Glomerular visceral epithelial cell (primary cell): ENCODE results near the gene PADI2.

Experiments used
- DNase-seq: peaks from one replicate; pipeline ENCODE4 v3.0.0-alpha.2; 2016; ENCODE audit errors: extremely low spot score

Gene PADI2

DNA sequence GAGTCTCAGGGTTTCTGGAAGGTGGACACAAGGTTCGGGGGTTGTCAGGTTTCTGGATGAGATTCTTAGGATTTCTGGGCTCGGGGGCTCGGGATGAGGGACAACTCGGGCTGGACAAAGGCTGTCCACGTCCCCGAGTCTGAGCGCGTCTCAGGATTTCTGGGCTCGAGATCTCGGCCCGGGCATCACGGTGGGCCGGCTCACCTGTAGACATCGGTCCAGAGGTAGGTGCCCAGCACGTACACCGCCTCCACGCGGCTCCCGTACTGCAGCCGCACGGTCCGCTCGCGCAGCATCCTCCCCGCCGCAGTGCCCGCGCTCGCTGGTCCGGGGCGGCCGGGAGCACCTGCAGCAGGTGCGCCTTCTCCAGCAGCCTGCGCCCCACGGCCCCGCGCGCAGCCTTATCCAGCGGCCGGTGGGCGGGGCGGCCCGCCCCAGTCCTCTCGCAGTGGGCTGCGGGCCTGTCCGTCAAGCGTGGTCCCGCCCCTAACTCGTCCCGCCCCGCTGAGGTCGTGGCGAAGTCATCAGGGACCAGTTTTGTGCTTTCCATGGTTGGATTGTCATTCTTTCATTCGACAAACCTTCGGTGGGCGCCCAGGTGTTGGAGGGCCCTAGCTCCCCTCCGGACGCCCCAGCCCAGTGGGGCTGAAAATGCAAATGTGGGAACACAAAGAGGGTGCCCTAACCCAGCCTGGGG lies at the start of gene PADI2:
TSS of gene PADI2 (minus strand) at position 376 of the 697 bp plus-strand sequence. CDS start at position 296, 80 bp downstream.
- DNase-seq, result peak; percentile 41

DNA sequence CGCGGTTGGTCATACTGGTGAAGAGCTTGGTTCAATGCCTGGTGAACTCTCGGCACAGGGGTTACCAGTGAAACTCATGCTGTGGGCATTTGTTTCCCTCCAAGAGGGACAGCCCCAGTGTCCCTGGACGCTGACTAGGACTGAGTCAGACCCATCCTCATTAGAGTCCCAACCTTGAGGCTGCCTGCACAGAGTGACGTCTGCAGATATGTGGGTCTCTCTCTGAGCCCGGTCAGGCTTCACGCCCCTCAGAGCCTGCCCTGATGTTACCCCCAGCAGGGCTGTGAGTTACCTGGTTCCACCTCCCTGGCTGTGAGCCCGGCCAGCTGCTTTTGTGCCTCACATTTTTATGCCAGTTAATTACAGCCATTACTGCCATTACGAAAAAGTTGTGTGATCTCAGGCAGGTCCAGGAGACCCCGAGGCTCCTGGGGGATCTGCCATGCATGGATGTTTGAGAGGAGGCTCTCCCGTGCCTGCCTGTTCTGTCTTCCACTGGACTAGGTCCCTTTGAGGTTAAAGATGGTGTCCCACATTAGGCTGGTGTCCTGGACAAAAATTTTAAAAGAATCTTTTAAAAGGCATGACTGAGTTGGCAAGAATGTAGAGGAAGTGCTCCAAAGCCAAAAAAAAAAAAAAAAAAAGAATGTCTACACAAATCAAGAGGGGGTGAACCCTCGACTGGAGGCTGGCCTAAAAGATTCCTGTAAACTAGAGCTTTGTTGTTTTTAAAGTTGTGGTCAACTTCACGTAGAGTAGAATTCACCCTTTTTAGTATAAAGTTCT lies 49.0 kb upstream of the PADI2 start:
- peak; percentile 97 for DNase-seq

DNA sequence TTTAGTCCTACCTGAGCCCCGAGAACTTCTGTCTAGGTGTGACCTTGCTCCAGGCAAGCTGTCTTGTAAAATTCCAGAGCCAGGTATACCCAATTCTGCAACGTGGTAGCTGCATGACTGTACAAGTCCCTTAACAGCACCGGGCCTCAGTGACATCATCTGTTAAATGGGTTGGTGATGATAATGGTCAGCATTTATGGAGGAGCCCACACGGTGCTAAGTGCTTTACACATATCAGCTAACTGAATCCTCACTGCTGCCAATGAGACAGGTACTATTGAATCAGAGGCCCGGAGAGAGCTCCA lies 48.5 kb upstream of the PADI2 start:
- no peak for DNase-seq

DNA sequence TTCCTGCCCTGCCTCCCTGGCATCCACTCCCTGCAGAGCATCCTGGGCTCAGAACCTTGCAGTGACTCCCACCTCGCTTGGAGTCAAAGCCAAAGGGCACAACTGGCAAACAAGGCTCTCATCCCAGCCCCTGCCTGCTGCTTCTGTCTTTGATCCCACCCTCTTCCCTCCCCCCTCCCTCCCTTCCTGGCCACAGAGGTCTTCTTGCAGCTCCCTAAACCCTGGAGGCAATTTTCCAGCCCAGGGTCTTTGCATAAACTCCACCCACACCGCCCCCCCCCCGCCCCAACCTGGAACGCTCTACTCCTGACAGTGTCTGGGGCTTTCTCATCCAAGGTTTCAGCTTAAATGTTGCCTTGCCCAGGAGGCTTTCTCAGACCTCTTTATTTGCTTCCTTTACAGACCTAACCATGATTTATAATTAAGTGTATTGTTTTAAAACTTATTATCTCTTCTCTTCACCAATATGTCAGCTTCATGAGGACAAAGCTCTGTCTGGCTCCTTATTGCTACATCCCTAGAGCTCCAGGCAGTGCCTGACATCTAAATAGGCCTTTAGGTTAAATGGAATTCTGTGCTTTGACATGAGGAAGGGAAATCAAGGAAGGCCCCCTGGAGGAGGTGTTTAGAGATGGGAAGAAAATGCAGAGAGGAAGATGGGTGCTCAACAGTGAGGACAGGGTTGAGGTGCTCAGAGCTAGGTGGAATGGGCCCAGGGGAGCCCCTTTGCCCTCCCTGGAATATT lies 48.0 kb upstream of the PADI2 start:
- DNase-seq, result peak; percentile 75

DNA sequence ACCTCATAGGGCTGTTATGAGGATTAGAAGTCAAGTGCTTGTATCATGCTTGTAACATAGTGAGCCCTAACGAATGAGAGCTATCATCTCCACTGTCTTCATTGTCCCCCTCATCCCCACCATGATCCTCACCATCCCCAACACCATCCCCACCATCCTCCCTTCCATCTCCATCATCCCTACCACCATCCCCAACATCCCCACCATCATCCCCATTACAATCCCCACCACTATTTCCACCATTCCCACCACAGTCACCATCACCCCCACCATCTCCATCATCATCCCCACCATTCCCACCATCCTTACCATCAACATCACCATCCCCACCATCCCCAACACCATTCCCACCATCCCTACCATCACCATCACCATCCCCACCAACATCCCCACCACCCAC lies 46.6 kb upstream of the PADI2 start:
- DNase-seq, result no peak

DNA sequence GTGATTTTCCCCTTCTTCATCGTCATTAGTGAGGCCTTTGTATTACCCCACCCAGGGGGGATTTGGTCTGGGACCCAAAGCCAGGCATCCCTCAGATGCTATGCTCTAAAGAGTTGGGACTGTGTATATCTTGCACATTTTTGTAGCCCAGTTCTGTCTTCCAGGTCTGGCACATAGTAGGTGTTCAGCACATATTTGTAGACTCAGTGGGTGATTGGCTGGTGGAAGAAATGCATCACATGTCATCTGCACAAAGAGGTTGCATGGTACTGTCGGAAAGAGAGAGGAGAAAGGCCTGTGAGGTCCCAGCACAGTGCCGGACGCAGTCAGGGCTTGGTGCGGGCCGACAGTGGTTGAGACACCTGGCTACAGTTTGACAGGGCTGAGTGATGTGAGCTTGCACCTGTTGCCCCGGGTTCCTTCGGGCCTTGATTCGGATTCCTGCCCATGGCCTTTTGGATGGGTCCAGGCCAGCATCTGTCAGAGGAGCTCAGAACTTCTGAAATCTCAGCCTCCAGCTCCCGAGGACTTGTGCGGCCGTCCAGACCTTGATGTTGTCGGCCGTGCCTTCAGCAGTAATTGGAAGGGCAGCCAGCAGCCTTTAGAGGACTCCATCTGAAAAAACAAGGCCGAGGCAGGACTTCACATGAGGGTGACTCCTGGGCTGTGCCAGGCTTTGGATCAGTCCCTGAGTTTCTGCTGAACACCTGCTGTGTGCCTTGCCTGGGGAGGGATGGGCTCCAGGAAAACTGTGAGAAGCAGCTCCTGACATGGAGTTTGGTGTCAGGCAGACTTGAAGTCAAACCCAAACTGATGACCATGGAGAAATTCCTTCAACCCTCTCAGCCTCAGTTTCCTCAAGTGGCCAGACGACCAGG lies 44.8 kb upstream of the PADI2 start:
- DNase-seq, result no peak

DNA sequence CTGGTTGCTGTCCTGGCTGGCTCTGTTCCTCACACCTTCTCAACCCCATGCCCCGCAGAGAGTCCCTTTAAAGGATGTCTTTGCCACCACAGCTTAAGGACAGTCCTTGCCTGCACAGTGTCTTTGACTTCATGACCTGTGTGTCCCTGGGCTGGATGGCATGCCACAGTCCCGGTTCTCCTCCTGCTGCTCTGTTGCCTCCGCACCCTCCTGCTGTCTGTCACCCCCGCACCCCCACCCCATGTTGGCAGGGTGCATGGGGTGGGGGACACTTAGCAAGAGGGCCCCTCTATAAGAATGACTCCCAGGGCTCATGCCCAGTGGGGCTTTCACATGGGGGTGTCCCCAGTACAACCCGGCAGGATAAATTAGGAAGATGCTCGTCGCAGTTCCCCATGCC lies 44.1 kb upstream of the PADI2 start:
- no peak for DNase-seq

DNA sequence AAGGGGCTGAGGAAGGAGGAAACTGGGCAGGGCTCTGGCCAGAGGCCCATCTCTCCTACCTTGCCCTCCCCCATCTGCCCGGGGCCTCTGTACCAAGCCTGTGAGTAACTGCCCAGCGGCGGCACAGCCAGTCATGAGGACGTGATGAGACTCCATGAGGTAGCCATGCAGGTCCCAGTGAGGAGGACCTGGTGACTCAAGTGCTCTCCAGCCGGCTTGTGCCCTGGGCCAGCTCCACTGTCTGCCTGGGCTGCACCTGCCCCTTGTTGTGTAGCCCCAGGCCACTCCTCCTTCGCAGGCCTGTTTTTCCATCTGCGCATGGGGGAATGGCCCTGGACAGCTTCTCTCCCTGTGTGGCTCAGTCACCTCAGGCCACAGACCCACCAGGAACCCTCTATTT lies 43.7 kb upstream of the PADI2 start:
- DNase-seq, result peak; percentile 68

DNA sequence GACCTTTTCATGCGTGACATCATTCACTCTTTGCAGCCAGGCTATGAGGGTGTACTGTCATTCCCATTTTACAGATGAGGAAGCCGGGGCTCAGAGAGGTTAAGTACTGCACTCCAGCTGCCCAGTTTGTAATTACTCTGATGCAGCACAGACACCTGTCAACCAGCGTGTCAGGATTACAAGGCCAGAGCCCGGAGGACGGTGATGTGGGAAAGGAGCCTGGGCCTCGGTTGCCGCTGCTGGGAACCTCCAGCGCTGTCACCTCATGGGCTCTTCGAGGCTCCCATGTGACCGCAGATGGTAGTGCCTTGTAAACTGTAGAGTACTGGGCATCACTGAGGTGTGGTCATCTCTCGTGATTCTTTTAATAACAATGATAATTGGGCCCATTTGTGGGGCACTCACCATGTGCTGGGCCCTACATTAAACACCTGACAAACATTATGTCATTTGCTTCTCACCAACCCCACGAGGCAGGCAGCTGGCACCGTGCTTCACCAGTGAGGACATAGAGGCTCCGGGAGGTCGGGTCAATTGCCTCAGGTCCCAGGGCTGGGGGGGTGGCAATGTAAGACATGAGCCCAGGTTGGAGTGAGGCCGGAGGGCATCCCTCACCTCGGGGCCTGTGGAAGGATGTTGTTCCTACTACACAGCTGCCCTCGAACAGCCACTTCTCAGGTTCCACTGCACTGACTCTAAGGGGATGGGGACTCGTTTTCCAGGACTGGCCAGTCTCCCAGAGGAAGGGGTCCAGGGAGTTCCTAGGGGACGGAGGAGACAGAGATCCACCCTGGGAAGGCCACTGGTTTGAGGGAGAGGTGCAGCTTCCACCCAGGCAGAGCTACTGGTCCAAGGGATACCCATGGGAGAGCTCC lies 42.9 kb upstream of the PADI2 start:
- no peak for DNase-seq

DNA sequence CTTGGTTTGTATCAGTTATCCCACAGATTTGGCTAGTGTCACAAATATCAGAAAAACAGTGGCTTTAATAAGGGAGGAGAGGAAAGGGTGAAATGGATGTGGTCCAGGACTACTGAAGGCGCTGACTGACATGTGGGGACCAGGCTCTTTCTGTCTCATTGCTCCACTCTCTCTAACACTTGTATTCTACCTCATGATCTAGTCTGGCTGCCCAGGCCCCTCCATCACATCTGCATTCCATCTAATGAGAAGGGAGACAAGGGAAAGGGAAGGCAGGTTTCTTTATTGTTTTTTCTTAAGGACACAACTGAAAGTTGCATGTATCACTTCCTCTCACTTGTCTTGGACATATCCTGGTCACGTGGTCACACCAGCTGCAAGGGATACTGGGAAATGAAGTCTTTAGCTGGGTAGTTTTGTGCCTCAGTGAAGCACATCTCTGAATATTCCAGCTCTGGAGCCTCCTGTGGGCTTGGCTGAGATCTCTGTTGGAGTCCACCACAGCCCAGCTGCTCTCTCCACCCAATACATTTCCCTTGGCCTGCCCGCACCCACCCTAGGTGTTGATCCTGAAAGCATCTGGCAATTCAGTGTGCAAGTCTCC lies 42.0 kb upstream of the PADI2 start:
- DNase-seq, result no peak

DNA sequence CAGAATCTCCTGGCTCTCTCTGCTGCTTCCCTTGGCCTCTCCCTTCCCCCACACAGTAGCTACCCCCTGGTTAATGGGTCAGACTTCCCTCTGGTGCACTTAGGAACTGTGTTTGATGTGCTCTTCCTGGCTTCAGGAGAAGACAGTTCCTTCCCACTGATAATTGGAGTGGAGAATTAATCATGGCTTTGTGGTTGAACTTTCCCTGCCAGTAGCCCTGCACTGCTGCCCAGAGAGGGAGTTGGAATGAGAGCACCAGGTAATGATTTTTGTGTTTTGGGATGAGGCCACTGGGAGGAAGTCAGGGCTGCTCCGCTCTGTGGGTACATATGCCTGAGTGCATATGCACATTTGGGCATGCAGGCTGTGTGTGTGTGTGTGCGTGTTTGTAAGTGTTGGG lies 39.7 kb upstream of the PADI2 start:
- peak; percentile 62 for DNase-seq

DNA sequence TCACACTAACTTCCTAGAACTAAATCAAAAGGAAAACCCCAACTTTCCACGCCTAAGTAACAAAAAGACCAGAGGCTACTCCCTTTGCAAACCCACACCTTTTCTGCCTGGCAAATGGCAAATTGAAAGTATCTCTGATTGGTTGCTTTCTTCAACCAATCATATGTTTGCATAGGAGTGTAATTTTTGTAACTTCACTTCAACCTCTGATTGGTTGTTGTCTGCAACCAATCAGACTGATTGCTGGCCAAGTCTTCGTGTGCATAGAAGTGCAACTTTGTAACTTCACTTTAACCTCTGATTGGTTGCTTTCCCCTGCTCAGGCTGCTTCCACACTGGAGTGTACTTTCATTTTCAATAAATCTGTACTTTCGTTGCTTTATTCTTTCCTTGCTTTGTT lies 36.9 kb upstream of the PADI2 start:
- no peak for DNase-seq

DNA sequence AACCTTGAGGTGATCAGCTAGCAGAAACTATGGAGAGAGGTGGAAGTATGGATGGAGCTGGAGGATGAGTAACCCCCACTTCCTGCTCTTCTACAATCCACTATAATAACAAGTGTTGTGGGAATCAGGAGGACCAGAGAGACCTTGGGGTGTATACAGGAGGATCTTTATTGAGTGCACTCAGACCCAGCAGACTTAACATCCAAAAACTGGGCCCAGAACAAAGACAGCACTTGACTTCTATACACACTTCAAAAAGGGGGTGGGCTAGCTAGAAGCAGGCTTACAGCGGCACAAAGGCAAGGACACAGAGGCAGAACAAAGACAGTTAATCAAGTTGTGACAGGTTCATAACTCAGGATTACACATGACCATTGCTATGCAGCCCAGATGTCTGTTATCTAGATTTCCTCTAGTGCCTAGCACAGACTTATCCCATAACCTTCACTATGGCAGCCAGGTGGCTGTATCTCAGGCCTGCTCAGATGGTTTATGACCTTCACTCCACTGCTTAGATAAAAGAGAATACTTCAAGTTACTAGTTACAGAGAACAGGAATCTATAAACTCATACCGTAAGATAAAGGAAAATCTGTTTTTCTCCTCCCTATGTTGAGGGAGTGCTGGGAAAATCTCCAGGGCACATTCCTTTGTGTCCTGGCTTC lies 36.1 kb upstream of the PADI2 start:
- DNase-seq, result no peak

DNA sequence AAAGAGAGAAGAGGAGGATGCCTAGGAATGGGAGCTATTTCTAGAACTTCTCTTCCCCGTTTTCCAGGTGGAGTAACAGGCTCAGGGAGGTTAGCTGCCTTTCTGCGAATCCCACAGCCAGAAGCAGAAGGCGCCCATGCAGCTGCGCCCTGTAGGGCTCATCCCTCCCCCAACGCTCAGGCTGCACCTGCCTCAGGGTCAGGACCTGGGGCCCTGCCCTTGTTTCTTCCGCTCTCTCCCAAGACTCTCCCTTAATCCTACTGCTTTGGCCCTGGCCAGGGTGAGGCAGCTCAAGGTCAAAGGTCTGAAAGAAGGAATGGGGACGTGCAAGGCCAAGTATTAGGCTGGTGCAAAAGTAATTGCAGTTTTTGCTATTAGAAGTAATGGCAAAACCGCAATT lies 30.5 kb upstream of the PADI2 start:
- DNase-seq, result no peak

DNA sequence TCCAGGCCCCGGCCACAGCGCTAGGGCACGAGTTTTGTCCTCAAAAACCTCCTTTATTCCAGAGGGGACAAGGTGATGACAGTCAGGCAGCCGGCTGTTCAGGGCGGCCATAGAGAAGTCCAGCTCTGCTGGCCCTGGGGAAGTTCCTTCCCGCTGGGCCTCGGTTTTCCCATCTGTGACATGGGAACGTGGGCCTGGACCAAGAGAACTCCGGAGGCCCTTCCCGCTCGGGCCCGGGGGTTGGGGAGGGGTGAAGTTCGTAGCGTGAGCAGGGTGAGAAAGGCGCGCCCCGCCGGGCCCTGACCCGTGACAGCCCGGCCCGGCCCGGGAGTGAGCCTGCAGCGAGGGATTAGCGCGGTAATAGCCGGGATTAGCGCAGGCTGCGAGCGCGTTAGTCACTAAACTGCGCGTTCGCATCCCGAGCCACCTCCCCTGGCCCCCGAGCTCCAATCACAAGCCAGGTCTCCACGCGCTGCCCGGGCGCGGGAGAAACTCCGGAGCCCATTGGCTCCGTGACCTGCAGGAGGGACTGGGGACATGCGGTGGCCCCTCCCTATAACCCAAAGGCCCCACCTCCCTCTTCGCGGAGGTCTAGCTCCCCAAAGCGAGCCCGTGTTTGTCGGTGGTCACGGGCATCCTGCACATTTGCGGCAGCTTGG lies 29.8 kb upstream of the PADI2 start:
- DNase-seq, result no peak

DNA sequence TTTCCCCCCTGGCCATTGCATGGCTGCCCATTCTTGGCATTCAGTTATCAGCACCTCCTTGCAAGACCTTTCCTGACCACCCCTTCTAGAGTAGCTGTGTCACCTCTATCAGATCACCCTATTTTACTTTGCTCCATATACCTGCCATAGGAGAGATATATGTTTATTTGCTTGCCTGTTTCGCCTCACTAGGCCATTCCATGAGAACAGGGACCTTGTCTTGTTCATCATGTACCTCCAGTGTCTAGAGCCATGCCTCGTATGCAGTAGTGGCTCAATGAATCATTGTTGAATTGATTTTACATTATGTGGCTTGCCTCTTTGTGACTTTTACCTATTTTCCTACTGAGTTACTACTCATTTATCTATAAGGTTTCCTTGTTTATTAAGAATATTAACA lies 26.4 kb upstream of the PADI2 start:
- no peak for DNase-seq

DNA sequence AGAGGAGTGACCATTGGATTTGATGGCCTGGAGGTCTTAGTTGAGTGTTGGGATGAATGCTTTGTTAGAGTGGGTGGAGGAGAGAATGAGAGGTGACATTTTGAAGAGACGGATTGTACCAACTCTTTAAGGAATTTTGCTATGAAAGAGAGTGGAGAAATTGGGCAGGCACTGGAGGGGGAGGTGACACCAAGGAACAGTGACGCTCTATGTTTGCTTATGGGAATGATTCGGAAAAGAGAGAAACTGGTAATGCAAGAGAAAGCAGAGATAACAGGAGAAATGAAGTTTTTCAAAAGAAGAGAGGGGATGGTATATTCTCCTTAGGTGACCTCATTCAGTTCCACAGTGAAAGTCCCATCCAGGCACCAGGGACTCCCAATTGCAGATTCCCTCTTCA lies 24.5 kb upstream of the PADI2 start:
- DNase-seq, result no peak

DNA sequence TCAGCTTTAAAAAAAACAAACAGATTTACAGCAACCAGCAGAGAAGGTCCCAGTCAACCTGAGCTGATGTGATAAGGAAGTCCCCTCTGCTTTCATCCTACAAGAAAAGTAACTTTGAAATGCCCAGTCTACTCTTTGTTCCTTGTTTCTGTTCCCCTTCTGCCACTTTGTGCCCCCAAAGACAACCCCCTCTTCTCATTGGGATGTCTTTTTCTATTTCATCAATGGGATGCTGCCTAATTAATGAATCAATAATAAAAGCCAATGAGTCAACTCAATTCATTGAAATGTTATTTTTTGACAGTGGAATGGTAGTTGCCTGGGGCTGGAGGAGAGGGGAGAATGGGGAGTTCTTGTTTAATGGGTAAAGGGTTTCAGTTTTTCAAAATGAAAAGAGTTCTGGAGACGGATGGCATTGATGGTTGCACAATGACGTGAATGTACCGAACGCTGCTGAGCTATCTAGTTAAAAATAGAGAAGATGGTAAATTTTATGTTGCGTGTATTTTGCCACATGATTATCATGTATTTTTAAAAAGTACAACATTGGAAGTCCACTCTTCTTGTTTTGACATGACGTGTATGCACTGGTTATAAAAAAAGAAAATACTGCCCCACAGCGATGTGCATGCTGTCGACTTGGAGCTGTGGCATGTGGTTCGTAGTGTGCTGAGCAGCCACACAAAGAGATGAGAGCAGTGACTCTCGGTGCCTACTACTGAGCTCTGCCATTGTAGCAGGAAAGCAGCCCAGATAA lies 22.4 kb upstream of the PADI2 start:
- DNase-seq, result no peak

DNA sequence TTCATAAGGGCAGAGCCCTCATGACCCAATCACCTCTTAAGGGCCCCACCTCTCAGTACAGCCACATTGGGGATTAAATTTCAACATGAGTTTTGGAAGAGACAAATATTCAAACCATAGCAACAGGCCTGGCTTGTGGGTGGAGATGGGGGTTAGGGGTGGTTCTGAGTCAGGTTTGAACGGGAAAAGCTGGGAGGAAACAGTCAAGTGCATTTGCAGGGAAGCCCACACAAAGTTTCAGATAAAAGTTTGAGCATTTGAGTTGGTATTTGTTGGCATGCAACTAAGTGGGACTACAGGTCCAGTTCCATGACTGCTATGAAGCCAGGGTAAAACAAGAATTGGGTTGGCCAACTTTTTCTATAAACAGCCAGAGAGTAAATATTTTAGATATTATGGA lies 21.0 kb upstream of the PADI2 start:
- no peak for DNase-seq
